Stomach (tissue), 9 donors: ENCODE results near the gene UGT2B7. TPM values are rescaled to one million over a fixed set of nuclear protein-coding genes. Genes with fewer than 3 reads are reported as not detected.

Source experiments
- DNase-seq, 2 donors: peaks; one replicate each; pipeline versions ENCODE4 v3.0.0 to v3.0.0-alpha.2; 2013 to 2019
- H3K27ac ChIP-seq, 5 donors: fragments of 200-600 bp in 4 of 5; sonication (generic) in 4 of 5; one replicate each; pipeline ENCODE4 v1.5.1; 2013 to 2019; ENCODE audit warnings: mild to moderate bottlenecking in 1 of 5, moderate library complexity in 1 of 5
- H3K27me3 ChIP-seq, 3 donors: fragments of 200-600 bp; sonication (generic); one replicate each; pipeline ENCODE4 v1.5.1; 2017 to 2019; ENCODE audit warnings: mixed run types in 1 of 3
- H3K36me3 ChIP-seq, 4 donors: fragments of 200-600 bp; sonication (generic); 1 replicate in 3 of 4; 2 replicates in 1 of 4; pipeline ENCODE4 v1.5.1; 2016 to 2019
- H3K4me1 ChIP-seq, 4 donors: fragments of 200-600 bp; sonication (generic); one replicate each; pipeline ENCODE4 v1.5.1; 2016 to 2019
- H3K4me3 ChIP-seq, 4 donors: fragments of 200-600 bp; sonication (generic) in 3 of 4; one replicate each; pipeline ENCODE4 v1.5.1; 2016 to 2019; ENCODE audit warnings: mild to moderate bottlenecking in 1 of 4
- H3K9me3 ChIP-seq, 4 donors: fragments of 200-600 bp; sonication (generic); one replicate each; pipeline ENCODE4 v1.5.1; 2016 to 2019
- EP300 ChIP-seq: sonication (generic); formaldehyde crosslinking; IDR thresholded peaks from one replicate; pipeline ENCODE4 v1.6.1; 2017; ENCODE audit warnings: antibody characterized with exemption
- POLR2A ChIP-seq, 4 donors: fragments of 450-650 bp; IDR thresholded peaks; one replicate each; pipeline ENCODE4 v1.6.1; 2016; ENCODE audit warnings: antibody characterized with exemption in 4 of 4, control low read depth in 2 of 4, mild to moderate bottlenecking in 1 of 4, moderate library complexity in 1 of 4
- POLR2AphosphoS5 ChIP-seq, 3 donors: sonication (generic); formaldehyde crosslinking; IDR thresholded peaks; one replicate each; pipeline ENCODE4 v1.6.1; 2016; ENCODE audit warnings: antibody characterized with exemption in 3 of 3
- WGBS, 5 donors: extraction: QIAGEN DNeasy Blood & Tissue Kit in 3 of 5; methylation state at CpG; one replicate each; pipeline versions ENCODE4 v1.1.5 to v1.1.7; 2013 to 2018; 5-methylcytosine and 5-hydroxymethylcytosine counted together
- intact Hi-C: fragments of 100-400 bp; cut with DNase I; formaldehyde crosslinking; loops from one replicate; pipeline ENCODE4 v1.15.1; 2023; ENCODE audit warnings: low total_unique reads
- polyA plus RNA-seq, 3 donors: library from polyadenylated mRNA; stranded (reverse); fragments of 200-250 nt; gene quantifications; one replicate each; pipeline ENCODE4 v1.2.3, GENCODE V29; 2013
- total RNA-seq, 5 donors: library from RNA; depleted of rRNA; stranded (reverse); fragments of >200 nt; gene quantifications; one replicate each; pipeline versions ENCODE4 v1.1.0 to v1.2.3, GENCODE V29; 2014 to 2016
- TF ChIP-seq, protein P1 (sequence below), 7 experiments: fragments of 450-650 bp in 4 of 7; fragments of 200-600 bp in 3 of 7; sonication (generic) in 3 of 7; IDR thresholded peaks; one replicate each; pipeline ENCODE4 v1.5.1; 2016 to 2019; ENCODE audit warnings: antibody characterized with exemption in 7 of 7, control low read depth in 2 of 7, mild to moderate bottlenecking in 1 of 7
- donor health status: healthy with polysubstance abuse.
- donor health status: Bipolar disorder and iron deficiency.
- donor health status: healthy.

The UGT2B7 gene
- total and polyA plus RNA-seq, 8 donors = 0.08 to 1.8 (median 0.34) TPM; not detected in 4

DNA sequence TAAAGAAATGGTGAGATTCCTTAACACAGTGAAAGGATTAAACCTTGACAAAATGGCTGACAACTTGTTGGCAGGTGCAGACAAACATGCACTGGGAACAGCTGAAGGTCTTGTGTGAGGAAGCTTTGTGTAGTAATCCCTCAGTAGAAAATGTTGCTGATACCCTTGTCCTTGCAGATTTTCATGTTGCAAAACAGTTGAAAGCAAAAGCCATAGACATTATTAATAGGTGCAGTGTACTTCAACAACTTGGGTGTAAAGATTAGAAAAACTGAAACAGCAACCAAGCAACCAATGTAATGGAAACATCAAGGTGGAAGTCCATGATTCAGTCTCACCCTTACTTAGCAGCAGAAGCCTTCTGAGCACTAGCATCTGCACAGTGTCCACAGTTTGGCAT lies 29.8 kb downstream of the UGT2B7 start:
- Histone ChIP-seq H3K4me3 (no peak overlapping the region), H3K27me3 (no peaks in the 10 kb centered on the region), H3K4me1 (no peaks in the 10 kb centered on the region), H3K27ac (no peak overlapping the region), H3K36me3 (no peaks in the 10 kb centered on the region), H3K9me3 (no peaks in the 10 kb centered on the region)
- TF ChIP-seq EP300 = no peak
- TF ChIP-seq, protein P1, sequence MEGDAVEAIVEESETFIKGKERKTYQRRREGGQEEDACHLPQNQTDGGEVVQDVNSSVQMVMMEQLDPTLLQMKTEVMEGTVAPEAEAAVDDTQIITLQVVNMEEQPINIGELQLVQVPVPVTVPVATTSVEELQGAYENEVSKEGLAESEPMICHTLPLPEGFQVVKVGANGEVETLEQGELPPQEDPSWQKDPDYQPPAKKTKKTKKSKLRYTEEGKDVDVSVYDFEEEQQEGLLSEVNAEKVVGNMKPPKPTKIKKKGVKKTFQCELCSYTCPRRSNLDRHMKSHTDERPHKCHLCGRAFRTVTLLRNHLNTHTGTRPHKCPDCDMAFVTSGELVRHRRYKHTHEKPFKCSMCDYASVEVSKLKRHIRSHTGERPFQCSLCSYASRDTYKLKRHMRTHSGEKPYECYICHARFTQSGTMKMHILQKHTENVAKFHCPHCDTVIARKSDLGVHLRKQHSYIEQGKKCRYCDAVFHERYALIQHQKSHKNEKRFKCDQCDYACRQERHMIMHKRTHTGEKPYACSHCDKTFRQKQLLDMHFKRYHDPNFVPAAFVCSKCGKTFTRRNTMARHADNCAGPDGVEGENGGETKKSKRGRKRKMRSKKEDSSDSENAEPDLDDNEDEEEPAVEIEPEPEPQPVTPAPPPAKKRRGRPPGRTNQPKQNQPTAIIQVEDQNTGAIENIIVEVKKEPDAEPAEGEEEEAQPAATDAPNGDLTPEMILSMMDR (IDR thresholded peaks at IDR 0.05) = no peak
- TF ChIP-seq POLR2A (IDR thresholded peaks at IDR 0.05) = no peak
- TF ChIP-seq POLR2AphosphoS5 (IDR thresholded peaks at IDR 0.05) = no peak
- peak in 1 of 2 donors; percentile 15 for DNase-seq
- intact Hi-C loops = loop anchor here (5.0 kb wide), 1 partner anchor 244 kb away; no protein-coding TSS in a partner anchor

DNA sequence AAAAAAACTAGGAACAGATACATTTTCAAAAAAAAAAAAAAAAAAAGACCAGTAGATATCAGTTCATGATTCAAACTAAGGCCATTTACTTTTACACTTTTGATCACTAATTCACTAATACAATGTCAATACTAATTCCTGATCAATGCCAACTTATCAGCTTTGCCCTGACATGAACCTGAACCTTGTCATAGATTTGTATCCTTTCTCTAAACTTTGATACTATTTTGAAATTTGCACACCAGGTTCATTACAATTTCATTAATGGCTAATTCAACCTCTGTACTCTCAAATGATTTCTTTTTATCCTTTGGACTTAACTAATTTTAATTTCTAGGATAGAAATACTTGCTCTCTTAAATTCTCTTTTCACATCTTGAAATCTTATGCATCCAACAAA lies 37.7 kb downstream of the UGT2B7 start:
- Histone ChIP-seq H3K4me1 (no peaks in the 10 kb centered on the region), H3K36me3 (no peaks in the 10 kb centered on the region), H3K9me3 (no peaks in the 10 kb centered on the region), H3K27me3 (no peaks in the 10 kb centered on the region), H3K4me3 (no peak overlapping the region), H3K27ac (no peak overlapping the region)
- no peak for DNase-seq
- intact Hi-C loops = no loop called here
- TF ChIP-seq, protein P1 (IDR thresholded peaks at IDR 0.05) = no peak

DNA sequence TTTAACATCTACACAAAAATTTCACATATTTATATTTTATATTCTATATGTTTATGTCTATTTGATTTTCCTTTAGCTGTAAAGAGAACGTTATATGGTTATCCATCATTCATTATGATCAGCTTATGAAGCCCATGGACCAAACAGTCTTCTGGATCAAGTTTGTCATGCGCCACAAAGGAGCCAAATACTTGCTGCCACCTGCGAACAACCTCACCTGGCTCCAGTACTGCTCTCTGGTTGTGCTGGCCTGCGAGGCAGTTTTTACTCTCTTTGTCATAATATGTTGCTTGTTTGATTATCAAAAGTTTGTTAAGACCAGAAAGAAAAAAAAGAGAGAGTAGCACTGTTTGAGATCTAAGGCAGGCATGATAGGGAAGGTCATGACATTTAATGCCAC lies 38.2 kb downstream of the UGT2B7 start:
- H3K9me3 ChIP-seq = no peaks in the 10 kb centered on the region
- no peaks in the 10 kb centered on the region for H3K27me3 ChIP-seq
- intact Hi-C loops = no loop called here
- DNase-seq = no peak
- no peaks in the 10 kb centered on the region for H3K36me3 ChIP-seq
- TF ChIP-seq POLR2AphosphoS5 (IDR thresholded peaks at IDR 0.05) (no peak), POLR2A (IDR thresholded peaks at IDR 0.05) (no peak), EP300 (no peak)
- TF ChIP-seq, protein P1 (IDR thresholded peaks at IDR 0.05) = no peak
- H3K4me1 ChIP-seq = no peaks in the 10 kb centered on the region
- H3K4me3 ChIP-seq = no peak overlapping the region
- no peak overlapping the region for H3K27ac ChIP-seq
- WGBS, 5 donors = 77 to 82% (median 82%) methylated on average over 4 of the region's 4 CpGs

DNA sequence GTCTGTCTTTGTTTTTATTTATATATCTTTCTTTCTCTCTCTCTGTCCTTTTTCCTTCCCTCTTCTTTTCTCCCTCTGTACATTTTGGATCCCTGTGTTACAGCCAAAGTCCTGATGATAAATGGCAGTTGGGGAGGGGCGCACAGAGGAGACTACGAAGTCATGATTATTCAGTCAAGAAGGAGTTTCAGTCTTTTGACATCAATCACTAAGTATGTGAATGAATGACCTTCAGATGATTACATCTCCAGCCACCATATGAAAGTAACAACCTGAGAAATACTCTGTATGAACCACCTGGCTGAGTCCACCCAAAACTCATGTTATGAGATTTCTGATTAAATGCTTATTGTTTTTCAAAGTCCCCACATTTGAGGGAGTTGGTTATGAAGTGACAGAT lies 45.0 kb downstream of the UGT2B7 start:
- intact Hi-C loops = no loop called here
- no peak for TF ChIP-seq EP300
- TF ChIP-seq, protein P1 (IDR thresholded peaks at IDR 0.05) = no peak
- no peak for TF ChIP-seq POLR2A (IDR thresholded peaks at IDR 0.05)
- no peak for TF ChIP-seq POLR2AphosphoS5 (IDR thresholded peaks at IDR 0.05)
- WGBS, 5 donors = 46 to 86% (median 65%) methylated on average over 2 of the region's 2 CpGs
- Histone ChIP-seq H3K4me1 (no peaks in the 10 kb centered on the region), H3K36me3 (no peaks in the 10 kb centered on the region), H3K9me3 (no peaks in the 10 kb centered on the region), H3K4me3 (no peak overlapping the region), H3K27ac (no peak overlapping the region), H3K27me3 (no peaks in the 10 kb centered on the region)
- no peak for DNase-seq

DNA sequence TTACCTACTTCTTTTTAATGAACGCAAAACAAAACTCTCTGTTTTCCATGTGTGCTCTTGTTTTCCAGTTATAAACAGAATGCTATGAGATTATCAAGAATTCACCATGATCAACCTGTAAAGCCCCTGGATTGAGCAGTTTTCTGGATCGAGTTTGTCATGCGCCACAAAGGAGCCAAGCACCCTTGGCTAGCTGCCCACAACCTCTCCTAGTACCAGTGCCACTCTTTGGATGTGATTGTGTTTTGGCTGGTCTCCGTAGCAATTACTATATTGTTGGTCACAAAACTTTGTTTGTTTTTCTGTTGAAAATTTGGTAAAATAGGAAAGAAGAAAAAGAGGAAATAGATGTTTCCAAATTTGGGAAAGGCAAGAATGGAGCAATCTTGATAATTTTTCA lies 51.1 kb downstream of the UGT2B7 start:
- no peak overlapping the region for H3K4me3 ChIP-seq
- intact Hi-C loops = no loop called here
- H3K9me3 ChIP-seq = no peaks in the 10 kb centered on the region
- no peak for DNase-seq
- H3K36me3 ChIP-seq = no peaks in the 10 kb centered on the region
- H3K4me1 ChIP-seq = no peaks in the 10 kb centered on the region
- no peak for TF ChIP-seq POLR2AphosphoS5 (IDR thresholded peaks at IDR 0.05)
- TF ChIP-seq POLR2A (IDR thresholded peaks at IDR 0.05) = no peak
- no peak for TF ChIP-seq EP300
- TF ChIP-seq, protein P1 (IDR thresholded peaks at IDR 0.05) = no peak
- WGBS, 5 donors = 85 to 94% (median 91%) methylated on average over 4 of the region's 4 CpGs
- no peaks in the 10 kb centered on the region for H3K27me3 ChIP-seq
- no peak overlapping the region for H3K27ac ChIP-seq
